Neural cell (in vitro differentiated cells): Measurements from ENCODE around the gene SPDEF. TPM values are rescaled to one million over a fixed set of nuclear protein-coding genes. Genes with fewer than 3 reads are reported as not detected.

Experiments
- H2AFZ ChIP-seq: fragments of 200-600, 300-800 bp; sonication (generic), shearing (Covaris generic); 2 replicates; pipeline ENCODE4 v1.6.0; 2014; ENCODE audit warnings: low read depth, mild to moderate bottlenecking, antibody characterized with exemption, low read length, moderate library complexity
- H3F3A ChIP-seq: fragments of 200-600 bp; shearing (Covaris generic); 2 replicates; pipeline ENCODE4 v1.6.1; 2016; ENCODE audit warnings: mild to moderate bottlenecking, moderate library complexity, mixed read lengths, antibody characterized with exemption, low read length; ENCODE audit not compliant: insufficient read depth, poor library complexity, severe bottlenecking
- H3K27ac ChIP-seq: fragments of 200-600, 300-800 bp; sonication (generic), shearing (Covaris generic); 2 replicates; pipeline ENCODE4 v1.5.1; 2014; ENCODE audit warnings: mild to moderate bottlenecking, low read length, moderate library complexity
- H3K27me3 ChIP-seq: fragments of 300-800, 200-600 bp; sonication (generic), shearing (Covaris generic); 2 replicates; pipeline ENCODE4 v1.6.0; 2014; ENCODE audit warnings: mild to moderate bottlenecking, low read depth, low read length, moderate library complexity; ENCODE audit not compliant: insufficient read depth
- H3K36me3 ChIP-seq: fragments of 300-800, 200-600 bp; sonication (generic), shearing (Covaris generic); 2 replicates; pipeline ENCODE4 v1.5.1; 2014; ENCODE audit warnings: mild to moderate bottlenecking, antibody characterized with exemption, low read length, moderate library complexity; ENCODE audit not compliant: insufficient read depth
- H3K4me2 ChIP-seq: fragments of 300-800, 200-600 bp; sonication (generic), shearing (Covaris generic); 2 replicates; pipeline ENCODE4 v1.6.0; 2014; ENCODE audit warnings: mild to moderate bottlenecking, low read length
- H3K4me3 ChIP-seq: fragments of 300-800, 200-600 bp; sonication (generic), shearing (Covaris generic); 2 replicates; pipeline ENCODE4 v1.5.1; 2014; ENCODE audit warnings: mild to moderate bottlenecking, low read length, moderate library complexity
- H3K79me2 ChIP-seq: fragments of 200-600 bp; shearing (Covaris generic); replicated peaks from 2 replicates; pipeline ENCODE4 v1.6.0; 2014; ENCODE audit warnings: mild to moderate bottlenecking, low read length, moderate library complexity; ENCODE audit not compliant: insufficient read depth
- H3K9ac ChIP-seq: fragments of 300-800, 200-600 bp; sonication (generic), shearing (Covaris generic); 2 replicates; pipeline ENCODE4 v1.6.1; 2016; ENCODE audit warnings: mild to moderate bottlenecking, low read length, mixed read lengths
- H3K9me2 ChIP-seq: fragments of 200-600 bp; shearing (Covaris generic); 2 replicates; pipeline ENCODE4 v1.6.1; 2016; ENCODE audit warnings: mild to moderate bottlenecking, low read length, mixed read lengths; ENCODE audit not compliant: insufficient read depth
- H3K9me3 ChIP-seq: fragments of 200-600, 300-800 bp; sonication (generic), shearing (Covaris generic); 2 replicates; pipeline ENCODE4 v1.6.1; 2016; ENCODE audit warnings: mild to moderate bottlenecking, mixed run types, low read length, moderate library complexity, mixed read lengths
- H4K20me1 ChIP-seq: fragments of 200-600 bp; shearing (Covaris generic); 2 replicates; pipeline ENCODE4 v1.6.1; 2016; ENCODE audit warnings: mild to moderate bottlenecking, mixed run types; ENCODE audit not compliant: insufficient read depth
- EP300 ChIP-seq: fragments of 450-650 bp; conservative IDR thresholded peaks from 2 replicates; pipeline ENCODE4 v1.6.1; 2014; ENCODE audit warnings: antibody characterized with exemption, mild to moderate bottlenecking, moderate library complexity; ENCODE audit not compliant: poor library complexity, severe bottlenecking
- EZH2 ChIP-seq: fragments of 200-600, 300-800 bp; shearing (Covaris generic), sonication (generic); IDR thresholded peaks from 2 replicates; pipeline ENCODE4 v1.6.1; 2014; ENCODE audit warnings: antibody characterized with exemption, low read length, borderline replicate concordance, mild to moderate bottlenecking; ENCODE audit not compliant: insufficient read depth, poor library complexity, severe bottlenecking
- MXI1 ChIP-seq: fragments of 450-650 bp; conservative IDR thresholded peaks from 2 replicates; pipeline ENCODE4 v1.6.1; 2014; ENCODE audit warnings: antibody characterized with exemption, mild to moderate bottlenecking; ENCODE audit not compliant: poor library complexity, severe bottlenecking
- POLR2AphosphoS5 ChIP-seq: IDR thresholded peaks from 2 replicates; pipeline ENCODE4 v1.6.1; 2012
- RAD21 ChIP-seq: fragments of 450-650 bp; conservative IDR thresholded peaks from 2 replicates; pipeline ENCODE4 v1.6.1; 2014; ENCODE audit warnings: antibody characterized with exemption, mild to moderate bottlenecking, moderate library complexity
- SMC3 ChIP-seq: fragments of 450-650 bp; conservative IDR thresholded peaks from 2 replicates; pipeline ENCODE4 v1.6.1; 2014; ENCODE audit warnings: antibody characterized with exemption, mild to moderate bottlenecking, moderate library complexity; ENCODE audit not compliant: poor library complexity
- TAF1 ChIP-seq: IDR thresholded peaks from 2 replicates; pipeline ENCODE4 v1.6.1; 2012; ENCODE audit warnings: low read depth
- polyA plus RNA-seq: library from polyadenylated mRNA; depleted of rRNA; stranded (reverse); fragments of >200 nt; gene quantifications from 2 replicates; pipeline ENCODE4 v1.2.3, GENCODE V29; 2014
- TF ChIP-seq, protein P1 (sequence below): IDR thresholded peaks from 2 replicates; pipeline ENCODE4 v1.6.1; 2012; ENCODE audit warnings: borderline replicate concordance
- TF ChIP-seq, protein P2 (sequence below): fragments of 450-650 bp; IDR thresholded peaks from 2 replicates; pipeline ENCODE4 v1.5.1; 2014; ENCODE audit warnings: antibody characterized with exemption, mild to moderate bottlenecking, moderate library complexity; ENCODE audit not compliant: poor library complexity, severe bottlenecking

SPDEF gene
- polyA plus RNA-seq, 1 donor from 2014 or later = 0.36 TPM

- Histone ChIP-seq H3K27me3 (no peaks in the 10 kb centered on the region), H3K79me2 (no peaks in the 10 kb centered on the region), H3K9me3 (no peaks in the 10 kb centered on the region), H3K4me3 (no peak overlapping the region), H2AFZ (no peak overlapping the region), H4K20me1 (no peaks in the 10 kb centered on the region), H3F3A (no peaks in the 10 kb centered on the region), H3K27ac (no peak overlapping the region), H3K36me3 (no peaks in the 10 kb centered on the region), H3K9me2 (no peaks in the 10 kb centered on the region), H3K4me2 (no peak overlapping the region), H3K9ac (no peak overlapping the region)
- TF ChIP-seq, protein P1, sequence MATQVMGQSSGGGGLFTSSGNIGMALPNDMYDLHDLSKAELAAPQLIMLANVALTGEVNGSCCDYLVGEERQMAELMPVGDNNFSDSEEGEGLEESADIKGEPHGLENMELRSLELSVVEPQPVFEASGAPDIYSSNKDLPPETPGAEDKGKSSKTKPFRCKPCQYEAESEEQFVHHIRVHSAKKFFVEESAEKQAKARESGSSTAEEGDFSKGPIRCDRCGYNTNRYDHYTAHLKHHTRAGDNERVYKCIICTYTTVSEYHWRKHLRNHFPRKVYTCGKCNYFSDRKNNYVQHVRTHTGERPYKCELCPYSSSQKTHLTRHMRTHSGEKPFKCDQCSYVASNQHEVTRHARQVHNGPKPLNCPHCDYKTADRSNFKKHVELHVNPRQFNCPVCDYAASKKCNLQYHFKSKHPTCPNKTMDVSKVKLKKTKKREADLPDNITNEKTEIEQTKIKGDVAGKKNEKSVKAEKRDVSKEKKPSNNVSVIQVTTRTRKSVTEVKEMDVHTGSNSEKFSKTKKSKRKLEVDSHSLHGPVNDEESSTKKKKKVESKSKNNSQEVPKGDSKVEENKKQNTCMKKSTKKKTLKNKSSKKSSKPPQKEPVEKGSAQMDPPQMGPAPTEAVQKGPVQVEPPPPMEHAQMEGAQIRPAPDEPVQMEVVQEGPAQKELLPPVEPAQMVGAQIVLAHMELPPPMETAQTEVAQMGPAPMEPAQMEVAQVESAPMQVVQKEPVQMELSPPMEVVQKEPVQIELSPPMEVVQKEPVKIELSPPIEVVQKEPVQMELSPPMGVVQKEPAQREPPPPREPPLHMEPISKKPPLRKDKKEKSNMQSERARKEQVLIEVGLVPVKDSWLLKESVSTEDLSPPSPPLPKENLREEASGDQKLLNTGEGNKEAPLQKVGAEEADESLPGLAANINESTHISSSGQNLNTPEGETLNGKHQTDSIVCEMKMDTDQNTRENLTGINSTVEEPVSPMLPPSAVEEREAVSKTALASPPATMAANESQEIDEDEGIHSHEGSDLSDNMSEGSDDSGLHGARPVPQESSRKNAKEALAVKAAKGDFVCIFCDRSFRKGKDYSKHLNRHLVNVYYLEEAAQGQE = no peak
- no peak for TF ChIP-seq SMC3
- no peak for TF ChIP-seq MXI1
- TF ChIP-seq, protein P2, sequence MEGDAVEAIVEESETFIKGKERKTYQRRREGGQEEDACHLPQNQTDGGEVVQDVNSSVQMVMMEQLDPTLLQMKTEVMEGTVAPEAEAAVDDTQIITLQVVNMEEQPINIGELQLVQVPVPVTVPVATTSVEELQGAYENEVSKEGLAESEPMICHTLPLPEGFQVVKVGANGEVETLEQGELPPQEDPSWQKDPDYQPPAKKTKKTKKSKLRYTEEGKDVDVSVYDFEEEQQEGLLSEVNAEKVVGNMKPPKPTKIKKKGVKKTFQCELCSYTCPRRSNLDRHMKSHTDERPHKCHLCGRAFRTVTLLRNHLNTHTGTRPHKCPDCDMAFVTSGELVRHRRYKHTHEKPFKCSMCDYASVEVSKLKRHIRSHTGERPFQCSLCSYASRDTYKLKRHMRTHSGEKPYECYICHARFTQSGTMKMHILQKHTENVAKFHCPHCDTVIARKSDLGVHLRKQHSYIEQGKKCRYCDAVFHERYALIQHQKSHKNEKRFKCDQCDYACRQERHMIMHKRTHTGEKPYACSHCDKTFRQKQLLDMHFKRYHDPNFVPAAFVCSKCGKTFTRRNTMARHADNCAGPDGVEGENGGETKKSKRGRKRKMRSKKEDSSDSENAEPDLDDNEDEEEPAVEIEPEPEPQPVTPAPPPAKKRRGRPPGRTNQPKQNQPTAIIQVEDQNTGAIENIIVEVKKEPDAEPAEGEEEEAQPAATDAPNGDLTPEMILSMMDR = no peak
- no peak for TF ChIP-seq EP300
- no peak for TF ChIP-seq POLR2AphosphoS5
- no peak for TF ChIP-seq RAD21
- no peak for TF ChIP-seq TAF1
- no peak for TF ChIP-seq EZH2
These were observed 30.5 kb downstream of the SPDEF start for GRCh38 chr6:34525431-34526175.

DNA sequence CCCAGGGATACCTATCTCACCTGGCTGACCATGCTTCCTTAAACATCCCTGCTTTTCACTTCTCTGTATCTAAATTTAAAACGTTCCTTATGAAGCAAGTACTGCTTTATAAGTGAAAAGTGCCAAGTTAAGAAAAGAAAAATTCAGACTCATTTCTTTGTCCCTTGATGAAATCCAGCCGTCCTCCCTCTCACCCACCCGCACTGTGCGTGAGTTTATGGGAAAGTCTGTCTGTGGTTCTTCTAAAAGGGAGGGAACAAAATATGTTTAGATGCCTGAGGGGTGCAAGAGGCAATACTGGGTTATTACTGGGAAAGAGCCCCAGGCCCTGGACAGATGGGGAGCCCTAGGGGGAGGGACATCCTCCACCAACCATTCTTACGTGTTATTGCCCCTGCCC lies 31.2 kb downstream of the SPDEF start:
- Histone ChIP-seq H4K20me1 (no peaks in the 10 kb centered on the region), H3K9me2 (no peaks in the 10 kb centered on the region), H3K9me3 (no peaks in the 10 kb centered on the region), H3F3A (no peaks in the 10 kb centered on the region), H3K36me3 (no peaks in the 10 kb centered on the region), H3K4me3 (no peak overlapping the region), H3K27ac (no peak overlapping the region), H3K4me2 (no peak overlapping the region), H3K9ac (no peak overlapping the region), H3K79me2 (no peaks in the 10 kb centered on the region), H2AFZ (no peak overlapping the region), H3K27me3 (no peaks in the 10 kb centered on the region)
- no peak for TF ChIP-seq POLR2AphosphoS5
- no peak for TF ChIP-seq EP300
- TF ChIP-seq, protein P1 = no peak
- TF ChIP-seq MXI1 = no peak
- TF ChIP-seq, protein P2 = no peak
- TF ChIP-seq TAF1 = no peak
- TF ChIP-seq RAD21 = no peak
- no peak for TF ChIP-seq EZH2
- TF ChIP-seq SMC3 = no peak
